ENCODE measurements around the gene ZNF660.

The ZNF660 gene

DNA sequence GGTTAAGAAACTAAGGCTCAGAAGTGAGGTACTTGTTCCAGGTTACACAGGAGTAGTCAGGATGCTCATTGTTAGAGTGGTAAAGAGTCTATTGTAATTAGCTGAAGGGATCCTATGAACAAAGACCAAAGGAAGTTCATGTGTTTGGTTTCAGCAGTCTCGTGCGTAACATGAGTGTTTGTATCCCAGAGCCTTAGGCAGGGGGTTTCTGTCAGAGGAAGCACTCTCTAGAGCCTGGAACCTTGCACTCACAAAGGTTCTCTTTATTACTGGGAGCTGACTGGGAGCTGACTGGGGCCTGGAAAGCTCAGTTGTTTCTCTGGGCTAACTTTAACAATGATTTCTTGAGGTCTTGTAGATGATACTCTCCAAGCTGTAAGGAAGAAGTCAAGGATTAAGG lies 44.0 kb downstream of the ZNF660 start:
- DNase-seq (ENCODE audit: low read depth in 2 of 2, low spot score in 1 of 2) = no peak

DNA sequence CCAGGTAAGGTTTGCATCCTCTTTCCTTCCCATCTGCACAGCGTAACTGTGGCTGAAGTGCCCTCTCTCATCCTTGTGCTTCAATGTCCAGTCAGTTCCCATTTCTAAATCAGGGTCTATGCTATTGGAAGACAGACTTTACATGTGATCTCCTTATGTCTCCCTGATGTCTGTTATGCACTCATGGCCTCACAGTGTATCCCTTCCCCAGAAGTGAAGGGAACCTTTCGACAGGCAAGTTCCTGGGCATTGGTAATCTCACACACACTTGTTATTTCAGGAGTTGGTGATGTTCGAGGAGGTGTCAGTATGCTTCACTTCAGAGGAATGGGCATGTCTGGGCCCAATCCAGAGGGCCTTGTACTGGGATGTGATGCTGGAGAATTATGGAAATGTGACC lies 47.4 kb downstream of the ZNF660 start:
- DNase-seq (ENCODE audit: low read depth in 2 of 2, low spot score in 1 of 2) = no peak

DNA sequence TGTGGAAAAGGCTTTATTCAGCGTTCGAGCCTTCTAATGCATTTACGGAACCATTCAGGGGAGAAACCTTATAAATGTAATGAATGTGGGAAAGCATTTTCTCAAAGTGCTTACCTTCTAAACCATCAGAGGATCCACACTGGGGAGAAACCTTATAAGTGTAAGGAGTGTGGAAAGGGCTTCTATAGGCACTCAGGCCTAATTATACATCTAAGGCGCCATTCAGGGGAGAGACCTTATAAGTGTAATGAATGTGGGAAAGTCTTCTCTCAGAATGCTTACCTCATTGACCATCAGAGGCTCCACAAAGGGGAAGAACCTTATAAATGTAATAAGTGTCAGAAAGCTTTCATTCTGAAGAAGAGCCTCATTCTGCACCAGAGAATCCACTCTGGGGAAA lies 57.6 kb downstream of the ZNF660 start:
- DNase-seq (ENCODE audit: low read depth in 2 of 2, low spot score in 1 of 2) = no peak

DNA sequence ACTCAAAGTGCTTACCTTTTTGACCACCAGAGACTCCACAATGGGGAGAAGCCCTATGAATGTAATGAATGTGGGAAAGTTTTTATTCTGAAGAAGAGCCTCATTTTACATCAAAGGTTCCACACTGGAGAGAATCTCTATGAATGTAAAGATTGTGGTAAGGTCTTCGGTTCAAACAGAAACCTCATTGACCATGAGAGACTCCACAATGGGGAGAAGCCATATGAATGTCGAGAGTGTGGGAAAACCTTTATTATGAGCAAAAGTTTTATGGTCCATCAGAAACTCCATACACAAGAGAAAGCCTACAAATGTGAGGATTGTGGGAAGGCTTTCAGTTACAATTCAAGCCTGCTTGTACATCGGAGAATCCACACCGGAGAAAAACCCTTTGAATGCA lies 58.3 kb downstream of the ZNF660 start:
- DNase-seq (ENCODE audit: low read depth in 2 of 2, low spot score in 1 of 2) = no peak

DNA sequence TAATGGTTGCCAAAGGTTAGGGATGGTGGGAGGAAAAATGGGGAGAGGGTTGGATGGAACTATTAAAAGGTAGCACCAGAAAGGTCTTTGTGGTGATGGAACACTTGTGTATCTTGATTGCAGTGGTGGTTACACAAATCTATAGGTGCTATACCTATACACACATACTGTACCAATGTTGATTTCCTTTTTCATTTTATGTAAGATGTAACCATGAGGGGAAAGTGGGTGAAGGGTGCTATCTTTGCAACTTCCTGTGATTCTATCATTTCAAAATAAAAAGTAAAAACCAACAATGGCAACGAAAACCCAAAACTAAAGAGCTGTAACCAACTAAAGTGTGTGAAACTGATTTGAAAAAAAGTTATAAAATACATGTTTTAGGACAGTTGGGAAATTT lies 63.0 kb downstream of the ZNF660 start:
- DNase-seq (ENCODE audit: low read depth in 2 of 2, low spot score in 1 of 2) = no peak

DNA sequence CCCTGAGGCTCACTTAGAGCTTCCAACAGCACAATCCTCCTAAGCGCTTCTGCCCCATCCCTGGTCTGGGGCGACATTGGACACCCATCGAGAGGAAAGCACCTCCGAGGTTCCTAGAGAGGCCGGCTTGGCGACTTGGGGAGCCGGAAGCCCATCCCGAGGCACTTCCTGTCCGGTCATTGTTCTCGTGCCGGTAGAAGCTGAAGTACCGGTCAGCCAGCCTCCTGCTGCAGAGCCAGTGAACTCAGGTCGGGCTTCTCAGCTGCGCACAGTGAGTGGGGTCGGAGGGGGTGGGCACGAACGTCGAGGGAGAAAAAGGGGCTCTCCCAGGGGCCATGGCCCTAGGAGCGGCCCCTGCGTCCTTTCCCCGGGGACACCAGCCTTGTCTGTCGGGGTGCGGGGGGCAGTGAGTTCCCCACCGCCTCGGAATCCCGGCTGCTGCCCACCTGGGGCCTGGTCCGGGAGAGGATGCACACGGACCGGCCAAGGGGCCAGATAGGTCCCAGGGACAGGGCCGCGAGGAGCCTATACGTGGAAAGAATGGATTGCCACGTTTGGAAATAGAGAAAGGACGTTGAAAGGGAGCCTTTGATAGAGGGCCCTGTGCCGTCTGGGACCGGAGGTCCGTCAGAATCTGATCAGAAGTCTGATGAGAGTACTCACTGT lies 63.9 kb downstream of the ZNF660 start, which contains the start of gene ZNF35:
ZNF35 (plus strand) TSS at position 169 of the 666 bp plus-strand sequence. CDS start 2,336 bp downstream, outside the sequence.
- no peak for DNase-seq (ENCODE audit: low read depth in 2 of 2, low spot score in 1 of 2)
